Mucosa of rectum (tissue), 2 donors: ENCODE data around the gene LCOR.
"Not testable (repeated sequence)": the region's sequence is repeated elsewhere in the genome, so short reads cannot be mapped to it uniquely, and the experiment has no call there.

Source experiments
- H3K27ac ChIP-seq, 2 donors: one replicate each; pipeline ENCODE4 v1.7.0; 2013; ENCODE audit warnings: inconsistent platforms in 2 of 2, low read depth in 2 of 2, low read length in 2 of 2
- H3K27me3 ChIP-seq, 2 donors: one replicate each; pipeline ENCODE4 v1.7.0; 2013; ENCODE audit warnings: low read length in 2 of 2; ENCODE audit not compliant: control insufficient read depth in 2 of 2, insufficient read depth in 2 of 2
- H3K36me3 ChIP-seq, 2 donors: one replicate each; pipeline ENCODE4 v1.7.0; 2013; ENCODE audit warnings: low read length in 2 of 2; ENCODE audit not compliant: control insufficient read depth in 2 of 2, insufficient read depth in 2 of 2
- H3K4me1 ChIP-seq, 2 donors: one replicate each; pipeline ENCODE4 v1.7.0; 2013; ENCODE audit warnings: low read length in 2 of 2, mild to moderate bottlenecking in 1 of 2; ENCODE audit not compliant: control insufficient read depth in 2 of 2, insufficient read depth in 2 of 2
- H3K4me3 ChIP-seq, 2 donors: one replicate each; pipeline ENCODE4 v1.7.0; 2013; ENCODE audit warnings: low read length in 2 of 2
- H3K9ac ChIP-seq, 2 donors: one replicate each; pipeline ENCODE4 v1.7.0; 2013; ENCODE audit warnings: low read length in 2 of 2, low read depth in 1 of 2, mild to moderate bottlenecking in 1 of 2
- H3K9me3 ChIP-seq, 2 donors: one replicate each; pipeline ENCODE4 v1.7.0; 2013; ENCODE audit warnings: low read length in 2 of 2; ENCODE audit not compliant: control insufficient read depth in 2 of 2
- donor health status: healthy.
- donor health status: Normal muscosa, but diverticular disease.

LCOR gene

DNA sequence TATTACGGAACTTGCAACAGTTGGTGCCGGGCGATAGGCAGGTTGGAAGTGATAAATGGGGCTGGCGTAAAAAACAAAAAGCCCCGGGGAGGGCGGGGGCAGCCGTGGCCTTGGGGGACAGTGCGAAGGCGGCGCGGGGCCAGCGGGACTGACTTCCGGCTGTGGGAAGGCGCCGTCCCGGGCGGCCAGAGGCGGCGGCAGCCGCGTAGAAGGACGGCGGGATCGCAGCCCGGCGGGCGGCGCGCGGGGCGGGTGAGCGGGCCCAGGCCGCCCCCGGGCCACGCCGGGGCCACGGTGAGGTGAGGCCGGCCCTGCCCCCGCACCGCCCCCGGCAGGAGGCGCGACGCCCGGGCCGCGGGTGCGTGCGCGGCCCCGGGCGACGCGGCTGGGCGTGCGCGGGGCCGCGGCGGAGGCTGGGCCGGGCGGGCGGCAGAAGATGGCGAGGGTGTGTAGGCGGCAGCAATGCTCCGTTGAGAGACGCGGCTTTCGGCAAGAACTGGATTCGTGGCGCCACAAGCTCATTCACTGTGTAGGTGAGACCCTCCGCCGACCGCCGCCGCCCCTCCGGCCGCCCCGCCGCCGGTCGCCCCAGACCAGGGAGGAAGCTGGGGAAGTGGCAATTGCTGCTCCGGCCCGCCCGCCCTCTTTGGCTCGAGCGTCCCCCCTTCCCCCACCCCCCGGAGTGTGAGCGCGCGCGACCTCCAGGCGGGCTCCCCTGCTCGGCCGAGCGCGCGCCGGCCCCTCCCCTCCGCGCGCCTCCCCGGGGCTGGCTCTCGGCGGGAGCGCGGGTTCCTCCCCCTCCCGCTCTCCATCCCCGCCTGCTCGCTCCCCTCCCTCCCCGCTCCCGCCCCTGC lies at the start of gene LCOR:
Gene LCOR, plus strand, starts transcription at position 432 of the 854 bp plus-strand sequence. CDS start 116,760 bp downstream, outside the sequence.
- Histone ChIP-seq H3K36me3 (no peaks in the 10 kb centered on the region), H3K27ac (peak within 1 kb of the TSS; percentile 96), H3K9me3 (no peaks in the 10 kb centered on the region), H3K27me3 (no peaks in the 10 kb centered on the region), H3K9ac (peak within 1 kb of the TSS; percentile 76 to 84), H3K4me3 (peak within 1 kb of the TSS; percentile 83 to 90), H3K4me1 (peaks cover 17 to 30% of the 10 kb centered on the region in 2 donors)

- H3K4me1 ChIP-seq: no peaks in the 10 kb centered on the region
- H3K27me3 ChIP-seq: no peaks in the 10 kb centered on the region
- H3K4me3 ChIP-seq: no peak overlapping the region
- H3K9me3 ChIP-seq: no peaks in the 10 kb centered on the region
- H3K9ac ChIP-seq: no peak overlapping the region
- H3K27ac ChIP-seq: no peak overlapping the region
- H3K36me3 ChIP-seq: no peaks in the 10 kb centered on the region
These were observed 47.8 kb upstream of the LCOR start for GRCh38 chr10:96784253-96784652.

DNA sequence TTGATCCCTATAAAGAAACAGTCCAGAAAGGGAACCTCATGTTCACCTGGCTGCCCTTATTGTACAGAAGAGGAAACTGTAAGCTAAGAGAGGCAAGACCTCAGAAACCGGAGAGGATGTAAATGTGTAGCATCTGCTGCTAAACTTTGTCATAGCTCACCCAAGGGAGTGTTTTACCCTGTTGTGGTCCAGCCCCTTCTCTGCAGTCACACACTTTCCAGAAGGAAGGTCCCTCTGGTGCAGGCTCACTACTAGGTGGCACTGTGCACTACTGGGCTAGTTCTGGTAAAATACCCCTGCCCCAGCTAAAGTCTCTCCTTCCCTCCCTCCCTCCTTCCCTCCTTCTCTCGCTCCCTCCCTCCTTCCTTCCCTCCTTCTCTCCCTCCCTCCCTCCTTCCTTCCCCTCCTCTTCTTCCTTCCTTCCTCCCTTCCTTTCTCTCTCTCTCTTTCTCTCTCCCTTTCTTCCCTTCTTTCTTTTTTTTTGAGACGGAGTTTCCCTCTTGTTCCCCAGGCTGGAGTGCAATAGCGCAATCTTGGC lies 42.5 kb upstream of the LCOR start:
- no peaks in the 10 kb centered on the region for H3K27me3 ChIP-seq
- peaks cover 0 to 2% of the 10 kb centered on the region in 2 donors for H3K4me1 ChIP-seq
- no peak overlapping the region for H3K9ac ChIP-seq
- H3K4me3 ChIP-seq: no peak overlapping the region
- H3K36me3 ChIP-seq: no peaks in the 10 kb centered on the region
- H3K27ac ChIP-seq: no peak overlapping the region
- no peaks in the 10 kb centered on the region for H3K9me3 ChIP-seq

GRCh38 chr10:96791902-96792301 lies 40.2 kb upstream of the LCOR start:
- Histone ChIP-seq H3K4me1 (peaks cover 6 to 12% of the 10 kb centered on the region in 2 donors), H3K27ac (no peak overlapping the region), H3K27me3 (no peaks in the 10 kb centered on the region), H3K9me3 (no peaks in the 10 kb centered on the region), H3K36me3 (no peaks in the 10 kb centered on the region), H3K9ac (no peak overlapping the region), H3K4me3 (no peak overlapping the region)

GRCh38 chr10:96794836-96795733 lies 37.0 kb upstream of the LCOR start:
- Histone ChIP-seq H3K9me3 (no peaks in the 10 kb centered on the region), H3K27me3 (no peaks in the 10 kb centered on the region), H3K27ac (peak overlapping the region; percentile 80 to 87), H3K9ac (peak overlapping the region in 1 of 2 donors; percentile 13), H3K36me3 (no peaks in the 10 kb centered on the region), H3K4me3 (peak overlapping the region in 1 of 2 donors; percentile 31), H3K4me1 (peaks cover 11 to 23% of the 10 kb centered on the region in 2 donors)

DNA sequence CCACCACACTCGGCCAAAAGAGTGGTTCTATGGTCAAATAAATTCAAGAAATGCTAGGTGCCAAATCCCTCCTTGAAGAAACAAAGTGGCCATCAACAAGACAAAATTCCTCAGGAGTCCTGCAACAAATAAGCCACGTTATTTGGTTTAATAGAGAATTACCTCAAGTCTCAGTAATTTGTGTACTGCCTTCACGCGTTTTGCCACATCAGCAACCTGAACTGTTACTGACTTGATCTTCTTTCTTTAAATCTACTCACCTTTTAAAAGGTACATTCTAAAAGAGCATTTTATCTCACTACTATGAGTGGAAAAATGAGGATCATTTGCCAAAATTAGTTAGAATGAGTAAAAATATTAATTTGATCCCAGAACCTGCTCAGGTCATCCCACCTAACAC lies 34.6 kb upstream of the LCOR start:
- no peak overlapping the region for H3K4me3 ChIP-seq
- H3K9me3 ChIP-seq: no peaks in the 10 kb centered on the region
- peaks cover 12 to 31% of the 10 kb centered on the region in 2 donors for H3K4me1 ChIP-seq
- no peaks in the 10 kb centered on the region for H3K27me3 ChIP-seq
- no peaks in the 10 kb centered on the region for H3K36me3 ChIP-seq
- H3K27ac ChIP-seq: peak overlapping the region; percentile 75 to 89
- H3K9ac ChIP-seq: no peak overlapping the region

DNA sequence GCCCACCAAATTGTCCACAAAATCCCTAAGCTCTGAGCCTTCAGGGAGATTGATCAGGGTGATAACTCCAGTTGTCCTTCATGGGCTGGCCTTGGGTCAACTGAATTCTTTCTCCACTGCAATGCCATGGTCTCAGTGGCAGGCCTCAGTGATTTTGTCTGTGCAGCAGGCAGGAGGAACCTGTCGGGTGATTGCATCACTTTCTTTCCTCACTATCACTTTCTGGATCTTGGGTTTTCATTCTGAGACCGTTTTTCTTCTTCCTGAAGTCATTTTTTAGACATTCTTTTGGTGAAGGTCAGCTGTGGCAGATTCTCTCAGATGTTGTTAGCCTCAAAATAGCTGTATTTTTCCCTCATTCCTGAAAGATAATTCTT lies 28.8 kb upstream of the LCOR start:
- Histone ChIP-seq H3K27ac (no peak overlapping the region), H3K36me3 (no peaks in the 10 kb centered on the region), H3K4me1 (peaks cover 5 to 17% of the 10 kb centered on the region in 2 donors), H3K9ac (no peak overlapping the region), H3K27me3 (no peaks in the 10 kb centered on the region), H3K9me3 (peaks cover 0 to 2% of the 10 kb centered on the region in 2 donors), H3K4me3 (peak overlapping the region in 1 of 2 donors; percentile 19)

GRCh38 chr10:96814264-96814663 lies 17.8 kb upstream of the LCOR start:
- Histone ChIP-seq H3K4me3 (no peak overlapping the region), H3K4me1 (no peaks in the 10 kb centered on the region), H3K9ac (no peak overlapping the region), H3K27me3 (no peaks in the 10 kb centered on the region), H3K27ac (no peak overlapping the region), H3K9me3 (no peaks in the 10 kb centered on the region), H3K36me3 (no peaks in the 10 kb centered on the region)

DNA sequence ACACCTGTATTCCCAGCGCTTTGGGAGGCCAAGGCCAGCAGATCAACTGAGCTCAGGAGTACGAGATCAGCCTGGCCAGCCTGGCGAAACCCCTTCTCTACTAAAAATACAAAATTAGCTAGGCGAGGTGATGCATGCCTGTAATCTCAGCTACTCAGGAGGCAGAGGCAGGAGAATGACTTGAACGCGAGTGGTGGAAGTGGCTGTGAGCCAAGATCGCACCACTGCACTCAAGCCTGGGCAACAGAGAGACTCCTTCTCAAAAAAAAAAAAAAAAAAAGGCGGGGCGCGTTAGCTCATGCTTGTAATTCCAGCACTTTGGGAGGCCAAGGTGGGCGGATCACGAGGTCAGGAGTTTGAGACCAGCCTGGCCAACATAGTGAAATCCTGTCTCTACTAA lies 13.1 kb upstream of the LCOR start:
- H3K9ac ChIP-seq, H3K4me3 ChIP-seq, H3K4me1 ChIP-seq, H3K27ac ChIP-seq, H3K36me3 ChIP-seq, H3K9me3 ChIP-seq, H3K27me3 ChIP-seq: not testable (repeated sequence)

GRCh38 chr10:96820765-96821164 lies 11.3 kb upstream of the LCOR start:
- no peak overlapping the region for H3K4me3 ChIP-seq
- H3K4me1 ChIP-seq: no peaks in the 10 kb centered on the region
- no peaks in the 10 kb centered on the region for H3K27me3 ChIP-seq
- H3K36me3 ChIP-seq: no peaks in the 10 kb centered on the region
- no peak overlapping the region for H3K27ac ChIP-seq
- no peaks in the 10 kb centered on the region for H3K9me3 ChIP-seq
- H3K9ac ChIP-seq: no peak overlapping the region
